GM12801 (cell line): ENCODE data around the gene RGS16.

Experiments
- TF ChIP-seq, protein P1 (sequence below): IDR thresholded peaks from one replicate; pipeline ENCODE4 v1.5.1; 2011; ENCODE audit warnings: control low read depth; ENCODE audit not compliant: insufficient read length; ENCODE audit errors: extremely low read depth

RGS16 gene

DNA sequence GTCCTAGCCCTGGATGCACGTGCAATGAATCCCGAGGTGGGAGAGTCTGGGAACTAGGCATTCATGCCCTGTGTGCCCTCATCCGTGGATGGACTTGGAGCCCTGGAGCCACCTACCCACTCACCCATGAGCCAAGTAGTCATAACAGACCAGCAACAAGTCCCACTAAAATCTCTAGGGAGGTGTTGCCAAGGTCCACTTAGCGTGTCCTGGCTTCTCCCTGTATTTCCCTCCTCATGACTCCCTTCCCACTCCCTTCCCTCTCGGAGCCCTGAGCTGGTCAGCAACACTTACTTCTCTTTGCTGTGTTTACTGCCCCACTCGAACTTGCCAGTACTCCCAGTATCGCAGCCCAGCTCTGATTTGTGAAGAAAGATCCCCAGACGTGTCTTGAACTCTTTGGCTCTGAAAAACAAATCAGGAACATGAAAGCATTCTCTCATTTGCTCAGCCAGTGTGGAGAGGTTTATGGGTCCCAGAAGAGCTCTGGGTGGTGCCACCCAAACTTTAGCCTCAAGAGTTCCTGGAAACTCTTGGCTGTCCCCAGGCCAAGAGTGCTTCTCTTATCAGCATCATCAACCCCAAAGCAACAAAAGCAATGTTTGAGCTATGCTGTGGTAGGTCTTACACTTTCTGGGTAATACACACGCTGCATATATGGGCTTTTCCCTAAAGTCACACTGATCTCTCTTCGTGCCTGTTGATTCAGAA, 1.1 kb downstream of the RGS16 start:
- TF ChIP-seq, protein P1, sequence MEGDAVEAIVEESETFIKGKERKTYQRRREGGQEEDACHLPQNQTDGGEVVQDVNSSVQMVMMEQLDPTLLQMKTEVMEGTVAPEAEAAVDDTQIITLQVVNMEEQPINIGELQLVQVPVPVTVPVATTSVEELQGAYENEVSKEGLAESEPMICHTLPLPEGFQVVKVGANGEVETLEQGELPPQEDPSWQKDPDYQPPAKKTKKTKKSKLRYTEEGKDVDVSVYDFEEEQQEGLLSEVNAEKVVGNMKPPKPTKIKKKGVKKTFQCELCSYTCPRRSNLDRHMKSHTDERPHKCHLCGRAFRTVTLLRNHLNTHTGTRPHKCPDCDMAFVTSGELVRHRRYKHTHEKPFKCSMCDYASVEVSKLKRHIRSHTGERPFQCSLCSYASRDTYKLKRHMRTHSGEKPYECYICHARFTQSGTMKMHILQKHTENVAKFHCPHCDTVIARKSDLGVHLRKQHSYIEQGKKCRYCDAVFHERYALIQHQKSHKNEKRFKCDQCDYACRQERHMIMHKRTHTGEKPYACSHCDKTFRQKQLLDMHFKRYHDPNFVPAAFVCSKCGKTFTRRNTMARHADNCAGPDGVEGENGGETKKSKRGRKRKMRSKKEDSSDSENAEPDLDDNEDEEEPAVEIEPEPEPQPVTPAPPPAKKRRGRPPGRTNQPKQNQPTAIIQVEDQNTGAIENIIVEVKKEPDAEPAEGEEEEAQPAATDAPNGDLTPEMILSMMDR = no peak

DNA sequence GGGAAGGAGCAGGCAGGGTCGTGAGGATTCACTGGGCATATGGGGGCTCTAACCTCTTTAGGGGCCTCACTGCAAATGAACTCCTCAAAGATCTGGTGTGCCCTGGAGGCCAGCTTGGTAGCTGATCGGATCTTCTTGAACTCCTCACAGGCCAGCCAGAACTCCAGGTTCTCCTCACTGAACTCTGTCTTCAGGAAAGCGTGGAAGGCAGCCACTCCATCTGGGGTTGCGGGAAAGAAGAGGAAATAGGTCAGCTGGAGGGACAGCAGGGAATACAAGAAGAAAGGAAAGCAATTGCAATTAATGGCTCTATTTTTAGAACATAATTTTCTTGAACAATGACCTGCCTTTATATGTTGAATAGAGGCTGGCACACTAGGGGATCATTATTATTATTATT, 2.3 kb downstream of the RGS16 start:
- TF ChIP-seq, protein P1 = no peak

DNA sequence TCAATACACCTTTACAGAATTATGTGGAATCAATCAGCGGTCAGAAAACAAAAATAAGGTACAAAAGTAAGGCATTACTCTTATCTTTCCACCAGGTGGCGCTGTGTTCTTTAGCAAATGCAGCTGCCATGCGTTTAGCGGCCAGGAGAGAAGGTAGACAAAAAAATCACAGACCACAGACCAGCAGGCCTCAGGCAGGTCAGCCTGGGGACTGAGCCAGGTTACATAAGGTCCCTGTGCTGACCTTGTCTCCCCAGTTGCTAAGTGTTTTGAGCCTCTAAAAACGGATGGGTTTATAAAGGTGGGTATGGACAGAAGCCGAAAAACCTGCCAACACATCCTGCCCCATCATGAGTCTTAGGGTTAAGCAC, 2.8 kb downstream of the RGS16 start:
- TF ChIP-seq, protein P1 = no peak

DNA sequence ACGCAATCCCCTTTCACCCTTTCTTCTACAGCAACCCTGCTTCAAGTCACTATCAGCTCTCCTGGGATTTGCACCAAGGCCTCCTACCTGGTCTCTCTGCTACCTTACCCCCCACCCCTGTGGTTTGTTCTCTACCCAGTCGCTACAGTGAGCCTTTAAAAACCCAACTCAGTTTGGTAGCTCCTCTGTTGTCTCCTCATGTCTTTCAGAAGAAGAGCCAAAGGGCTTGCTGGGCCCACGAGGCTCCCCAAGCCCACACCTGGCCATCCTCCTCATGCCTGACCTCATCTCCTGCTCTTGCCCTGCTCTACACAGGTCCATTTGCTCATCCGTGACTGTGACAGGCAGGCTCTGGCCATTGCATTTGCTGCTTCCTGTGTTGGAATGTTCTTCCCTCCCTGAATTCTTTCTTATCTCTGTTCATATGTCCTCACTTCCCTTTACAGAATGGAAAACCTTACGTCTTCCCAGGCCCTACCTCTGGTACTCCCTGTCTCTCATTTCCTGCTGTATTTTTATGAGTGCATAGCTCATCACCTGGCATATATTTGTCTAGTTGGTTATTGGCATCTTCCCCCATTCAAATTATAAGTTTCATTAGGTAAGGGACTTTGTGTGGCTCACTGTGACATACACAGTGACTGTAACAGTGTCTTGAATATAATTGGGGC, 3.3 kb downstream of the RGS16 start:
- TF ChIP-seq, protein P1 = no peak

DNA sequence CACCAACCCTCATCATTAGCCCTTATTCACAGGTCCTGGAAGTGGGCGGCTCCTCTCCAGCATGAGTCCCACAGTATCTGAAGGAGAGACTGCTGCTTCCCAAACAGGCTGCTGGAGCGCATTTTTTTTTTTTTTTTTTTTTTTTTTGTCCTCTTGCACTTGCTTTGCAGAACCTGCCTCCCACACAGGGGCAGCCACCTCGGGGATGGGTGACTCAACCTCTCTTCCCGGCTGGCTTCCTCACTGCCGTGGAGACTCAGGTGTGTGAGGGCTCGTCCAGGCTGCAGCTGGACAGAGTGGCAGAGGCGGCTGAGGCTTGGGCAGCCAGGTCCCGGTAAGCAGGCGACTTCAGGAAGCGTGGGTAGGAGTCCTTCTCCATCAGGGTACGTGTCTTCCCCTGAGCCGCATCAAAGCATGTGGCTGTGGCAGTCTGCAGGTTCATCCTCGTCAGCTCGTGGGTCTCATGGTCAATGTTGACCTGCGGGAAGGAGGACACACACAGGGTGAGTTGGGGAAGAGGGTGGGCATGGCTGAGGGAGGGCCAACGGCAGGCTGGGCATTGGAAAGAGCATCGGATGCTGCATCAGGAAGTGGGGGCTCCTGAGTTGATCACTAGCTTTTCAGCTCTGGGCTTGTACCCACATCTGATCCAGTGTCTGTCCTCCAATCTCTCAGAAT, 4.0 kb downstream of the RGS16 start:
- TF ChIP-seq, protein P1 = no peak

DNA sequence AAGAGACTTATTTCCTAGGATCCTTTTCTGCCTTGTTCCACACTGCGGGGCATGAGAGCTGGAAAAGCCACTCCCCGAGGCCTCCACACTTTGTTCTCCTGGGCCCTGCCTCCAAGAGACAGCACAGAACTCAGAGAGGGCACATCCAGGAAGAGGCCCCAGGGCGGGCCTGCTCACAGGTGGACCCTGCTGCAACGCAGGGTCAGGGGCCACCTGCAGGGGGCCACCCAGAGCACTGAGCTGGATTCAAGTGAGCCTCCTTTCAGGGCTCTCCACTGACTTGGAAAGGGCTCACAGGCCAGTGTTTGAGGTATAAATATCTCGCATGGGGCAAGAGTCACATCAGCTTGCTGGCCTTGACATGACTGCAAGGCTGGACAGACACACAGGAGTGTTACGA, 4.8 kb downstream of the RGS16 start:
- TF ChIP-seq, protein P1 = no peak

DNA sequence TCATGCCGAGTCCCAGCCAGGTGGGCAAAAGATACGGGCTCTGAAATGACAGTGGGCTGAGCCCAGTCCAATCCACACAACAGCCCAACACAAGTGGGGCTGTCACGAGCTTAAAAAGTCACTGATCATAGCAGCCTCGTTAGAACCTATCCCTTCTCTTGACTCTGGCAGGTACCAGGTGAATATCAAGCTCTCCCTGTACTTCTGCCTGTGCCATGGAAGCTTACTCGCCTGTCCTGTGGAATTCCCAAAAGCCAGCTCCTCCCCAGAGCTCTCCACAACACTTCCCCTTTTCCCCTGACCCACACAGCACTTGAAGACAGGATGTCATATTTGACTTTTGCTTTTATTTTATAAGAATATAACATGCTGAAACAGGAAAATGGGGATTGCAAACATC, 5.9 kb downstream of the RGS16 start:
- TF ChIP-seq, protein P1 = no peak
